Mesendoderm (in vitro differentiated cells): ENCODE measurements around the gene PHLDB1. TPM values are rescaled to one million over a fixed set of nuclear protein-coding genes. Genes with fewer than 3 reads are reported as not detected.

ENCODE experiments used
- DNase-seq: peaks from one replicate; pipeline ENCODE4 v3.0.0; 2013
- H2AK5ac ChIP-seq: 2 replicates; pipeline ENCODE4 v1.6.1; 2013; ENCODE audit warnings: low read length, inconsistent platforms
- H2BK120ac ChIP-seq: 2 replicates; pipeline ENCODE4 v1.6.1; 2013; ENCODE audit warnings: low read depth, mild to moderate bottlenecking, low read length, moderate library complexity, mixed read lengths
- H2BK15ac ChIP-seq: replicated peaks from 2 replicates; pipeline ENCODE4 v1.6.1; 2013; ENCODE audit warnings: low read depth, mild to moderate bottlenecking, moderate library complexity
- H2BK5ac ChIP-seq: 2 replicates; pipeline ENCODE4 v1.6.1; 2013; ENCODE audit warnings: low read length, inconsistent platforms
- H3K18ac ChIP-seq: 2 replicates; pipeline ENCODE4 v1.6.1; 2013; ENCODE audit warnings: mild to moderate bottlenecking, low read length, mixed read lengths
- H3K23ac ChIP-seq: one replicate; pipeline ENCODE4 v1.6.1; 2013; ENCODE audit warnings: low read length
- H3K27ac ChIP-seq: 2 replicates; pipeline ENCODE4 v1.5.1; 2013; ENCODE audit warnings: low read depth, mild to moderate bottlenecking, inconsistent platforms, low read length, moderate library complexity
- H3K27me3 ChIP-seq: 2 replicates; pipeline ENCODE4 v1.6.1; 2013; ENCODE audit warnings: low read length, control low read depth, mild to moderate bottlenecking, inconsistent platforms; ENCODE audit not compliant: insufficient read depth, poor library complexity
- H3K36me3 ChIP-seq: 2 replicates; pipeline ENCODE4 v1.6.1; 2013; ENCODE audit warnings: low read length, inconsistent platforms; ENCODE audit not compliant: control insufficient read depth, insufficient read depth
- H3K4ac ChIP-seq: one replicate; pipeline ENCODE4 v1.6.1; 2013; ENCODE audit warnings: low read depth, mild to moderate bottlenecking, low read length, moderate library complexity
- H3K4me1 ChIP-seq: 2 replicates; pipeline ENCODE4 v1.6.1; 2013; ENCODE audit warnings: low read depth, low read length, inconsistent platforms; ENCODE audit not compliant: control insufficient read depth
- H3K4me2 ChIP-seq: 2 replicates; pipeline ENCODE4 v1.6.1; 2013; ENCODE audit warnings: low read length
- H3K4me3 ChIP-seq: 2 replicates; pipeline ENCODE4 v1.5.1; 2013; ENCODE audit warnings: mild to moderate bottlenecking, low read length
- H3K56ac ChIP-seq: one replicate; pipeline ENCODE4 v1.6.1; 2013; ENCODE audit warnings: low read length
- H3K79me1 ChIP-seq: 2 replicates; pipeline ENCODE4 v1.6.1; 2013; ENCODE audit warnings: low read length, inconsistent platforms
- H3K79me2 ChIP-seq: 2 replicates; pipeline ENCODE4 v1.6.1; 2013; ENCODE audit warnings: mild to moderate bottlenecking, low read length; ENCODE audit not compliant: control insufficient read depth, insufficient read depth
- H3K9ac ChIP-seq: 2 replicates; pipeline ENCODE4 v1.6.1; 2013; ENCODE audit warnings: low read length, inconsistent platforms
- H4K5ac ChIP-seq: one replicate; pipeline ENCODE4 v1.6.1; 2013; ENCODE audit warnings: low read length
- H4K8ac ChIP-seq: one replicate; pipeline ENCODE4 v1.6.1; 2013; ENCODE audit warnings: low read depth, mild to moderate bottlenecking, control low read depth, low read length, moderate library complexity
- WGBS: extraction: QIAGEN DNeasy Blood & Tissue Kit; methylation state at CpG from one replicate; pipeline ENCODE4 v1.1.7; 2013; ENCODE audit warnings: low lambda C conversion rate, missing lambda C conversion rate; ENCODE audit not compliant: insufficient coverage; ENCODE audit errors: extremely low coverage; 5-methylcytosine and 5-hydroxymethylcytosine counted together
- polyA plus RNA-seq, 2 experiments: library from polyadenylated mRNA; stranded (reverse); fragments of 200-250 nt; gene quantifications; one replicate each; pipeline ENCODE4 v1.2.3, GENCODE V29; 2013

Gene PHLDB1
- polyA plus RNA-seq (2013, experiment 1 of 2), result 35.1 TPM
- polyA plus RNA-seq (2013, experiment 2 of 2), result 34.9 TPM

DNA sequence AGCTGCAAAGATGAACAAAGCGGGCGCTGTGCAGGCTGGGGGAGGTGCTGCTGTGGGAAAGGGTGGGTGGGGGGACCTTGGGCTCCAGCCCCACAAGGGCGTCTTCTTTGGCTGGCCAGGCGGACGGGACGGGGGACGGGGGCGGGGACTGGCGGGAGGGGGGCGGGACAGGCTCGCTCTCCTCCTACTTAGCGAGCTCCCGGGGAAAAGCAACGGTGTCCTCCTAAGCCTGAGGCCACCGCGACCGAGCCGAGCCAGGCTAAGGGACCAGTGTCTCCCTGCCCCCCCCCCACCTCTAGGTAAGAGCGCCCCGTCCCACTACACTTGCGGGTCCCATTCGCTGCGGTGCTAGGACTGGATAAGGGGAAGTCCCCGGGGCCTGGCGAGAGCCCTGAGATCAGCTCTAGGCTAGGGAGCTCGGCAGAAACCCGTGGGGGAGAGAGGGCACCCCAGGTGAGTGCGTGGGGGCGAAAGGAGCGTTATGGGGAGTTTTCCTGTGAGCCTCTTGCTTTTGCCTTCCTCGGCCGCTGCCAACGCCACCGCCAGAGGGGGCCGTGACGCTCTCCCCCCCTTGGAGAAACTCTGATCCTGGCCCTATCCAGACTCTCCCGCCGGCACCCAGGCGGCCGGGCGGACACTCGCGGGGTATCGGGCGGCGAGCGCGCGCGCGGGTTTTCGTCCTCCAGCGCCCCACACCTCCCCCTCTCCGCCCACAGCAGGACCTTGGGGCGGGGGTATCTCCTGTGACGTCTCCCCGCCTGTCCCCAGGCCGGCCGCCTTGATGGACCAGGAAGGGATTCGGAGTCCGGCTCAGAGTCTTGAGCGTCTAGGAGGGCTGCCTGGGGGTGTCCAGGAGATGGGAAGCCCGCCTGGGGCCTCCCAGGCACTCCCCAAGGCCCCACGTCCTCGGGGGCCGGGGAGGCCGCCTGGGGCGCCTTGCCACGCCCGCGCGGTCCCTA is at the start of gene PHLDB1:
TSS of gene PHLDB1 (plus strand) at position 215 of the 959 bp plus-strand sequence. CDS start 6,222 bp downstream, outside the sequence.
- Histone ChIP-seq H3K4me3 (peak within 1 kb of the TSS; percentile 25), H3K23ac (peak within 1 kb of the TSS; percentile 24), H3K27ac (no peak within 1 kb of the TSS), H3K4me2 (peak within 1 kb of the TSS; percentile 64), H2AK5ac (no peak within 1 kb of the TSS), H2BK120ac (no peak within 1 kb of the TSS), H3K36me3 (no peaks in the 10 kb centered on the region), H3K79me2 (no peaks in the 10 kb centered on the region), H3K4ac (no peak within 1 kb of the TSS), H3K27me3 (peaks cover 38% of the 10 kb centered on the region), H3K9ac (peak within 1 kb of the TSS; percentile 59), H3K18ac (no peak within 1 kb of the TSS), H3K79me1 (no peaks in the 10 kb centered on the region), H4K8ac (no peak within 1 kb of the TSS), H2BK15ac (no peak within 1 kb of the TSS), H3K56ac (peak within 1 kb of the TSS; percentile 49), H4K5ac (no peak within 1 kb of the TSS), H3K4me1 (peaks cover 4% of the 10 kb centered on the region), H2BK5ac (no peak within 1 kb of the TSS)
- WGBS, result no CpG with 5 or more reads among the region's 72 CpGs
- peak; percentile 54 for DNase-seq

DNA sequence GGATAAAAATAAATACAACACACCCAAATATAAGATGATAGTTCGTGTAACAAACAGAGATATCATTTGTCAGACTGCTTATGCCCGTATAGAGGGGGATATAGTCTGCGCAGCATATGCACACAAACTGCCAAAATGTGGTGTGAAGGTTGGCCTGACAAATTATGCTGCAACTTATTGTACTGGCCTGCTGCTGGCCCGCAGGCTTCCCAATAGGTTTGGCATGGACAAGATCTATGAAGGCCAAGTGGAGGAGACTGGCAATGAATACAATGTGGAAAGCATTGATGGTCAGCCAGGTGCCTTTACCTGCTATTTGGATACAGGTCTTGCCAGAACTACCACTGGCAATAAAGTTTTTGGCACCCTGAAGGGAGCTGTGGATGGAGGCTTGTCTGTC is 46.6 kb upstream of the PHLDB1 start:
- WGBS, result no CpG with 5 or more reads among the region's 4 CpGs
- Histone ChIP-seq H3K79me1 (no peaks in the 10 kb centered on the region), H4K8ac (no peak overlapping the region)

DNA sequence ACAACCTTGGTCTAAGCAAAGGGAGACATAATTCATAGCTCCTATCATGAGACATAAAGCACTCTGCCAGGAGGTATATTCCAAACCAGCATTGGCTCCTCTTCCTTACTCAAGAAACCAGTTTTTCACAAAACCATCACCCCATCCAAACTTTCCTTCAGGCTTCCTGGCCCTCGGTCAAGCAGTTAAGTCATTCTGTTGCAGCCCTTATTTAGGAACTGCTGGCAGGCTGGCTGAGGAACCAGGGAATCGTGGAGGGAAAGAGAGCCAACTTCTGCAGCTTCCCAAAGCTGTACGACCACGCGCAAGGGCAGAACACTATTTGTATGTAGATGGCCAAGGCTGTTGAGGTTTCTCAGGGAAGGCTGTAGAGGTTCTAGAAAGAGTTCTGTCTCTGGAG is 42.4 kb upstream of the PHLDB1 start:
- Histone ChIP-seq H4K5ac (no peak overlapping the region), H2BK120ac (no peak overlapping the region), H3K23ac (no peak overlapping the region), H4K8ac (no peak overlapping the region), H2AK5ac (no peak overlapping the region), H2BK5ac (no peak overlapping the region), H3K18ac (no peak overlapping the region), H3K9ac (no peak overlapping the region), H3K27me3 (no peaks in the 10 kb centered on the region), H3K79me1 (no peaks in the 10 kb centered on the region), H2BK15ac (no peak overlapping the region), H3K4me2 (no peak overlapping the region), H3K4me1 (no peaks in the 10 kb centered on the region), H3K4me3 (no peak overlapping the region), H3K36me3 (no peaks in the 10 kb centered on the region), H3K4ac (peak overlapping the region; percentile 22), H3K27ac (no peak overlapping the region), H3K79me2 (no peaks in the 10 kb centered on the region), H3K56ac (no peak overlapping the region)
- DNase-seq, result no peak
- no CpG with 5 or more reads among the region's 5 CpGs for WGBS

More for the DNA sequence above, 46.6 kb upstream of the PHLDB1 start:
- Histone ChIP-seq H3K27ac (no peak overlapping the region), H4K5ac (no peak overlapping the region), H3K4me1 (no peaks in the 10 kb centered on the region), H3K79me2 (no peaks in the 10 kb centered on the region), H3K4me3 (no peak overlapping the region), H2BK15ac (no peak overlapping the region), H3K27me3 (no peaks in the 10 kb centered on the region), H3K9ac (no peak overlapping the region), H3K56ac (no peak overlapping the region), H3K18ac (no peak overlapping the region), H3K4me2 (no peak overlapping the region), H2AK5ac (no peak overlapping the region), H3K36me3 (no peaks in the 10 kb centered on the region), H3K23ac (no peak overlapping the region), H3K4ac (no peak overlapping the region), H2BK120ac (no peak overlapping the region), H2BK5ac (no peak overlapping the region)
- DNase-seq, result no peak

DNA sequence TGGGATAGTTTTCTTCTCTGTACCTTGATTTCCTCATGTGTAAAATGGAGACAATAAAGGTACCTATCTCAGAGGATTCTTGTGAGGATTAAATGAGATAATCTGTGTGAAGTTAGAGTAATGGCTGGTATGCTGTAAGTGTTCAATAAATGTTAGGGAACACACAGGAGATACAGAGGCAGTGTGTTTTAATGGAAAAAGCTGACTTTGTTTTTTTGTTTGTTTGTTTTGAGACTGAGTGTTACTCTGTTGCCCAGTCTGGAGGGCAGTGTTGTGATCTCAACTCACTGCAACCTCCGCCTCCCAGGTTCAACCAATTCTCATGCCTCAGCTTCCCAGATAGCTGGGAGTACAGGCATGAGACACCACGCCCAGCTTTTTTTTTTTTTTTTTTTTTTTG is 37.7 kb upstream of the PHLDB1 start:
- H3K79me2 ChIP-seq, result peaks cover 18% of the 10 kb centered on the region
- no peak overlapping the region for H4K5ac ChIP-seq
- no peak overlapping the region for H3K18ac ChIP-seq
- no peaks in the 10 kb centered on the region for H3K27me3 ChIP-seq
- H2AK5ac ChIP-seq, result no peak overlapping the region
- no peak overlapping the region for H4K8ac ChIP-seq
- no peak overlapping the region for H3K4ac ChIP-seq
- no peaks in the 10 kb centered on the region for H3K4me1 ChIP-seq
- no peak overlapping the region for H3K23ac ChIP-seq
- no peak overlapping the region for H3K4me3 ChIP-seq
- no peak for DNase-seq
- H2BK120ac ChIP-seq, result no peak overlapping the region
- no peak overlapping the region for H2BK5ac ChIP-seq
- H3K27ac ChIP-seq, result no peak overlapping the region
- WGBS, result no CpG with 5 or more reads among the region's 2 CpGs
- no peak overlapping the region for H3K56ac ChIP-seq
- H3K4me2 ChIP-seq, result no peak overlapping the region
- H3K79me1 ChIP-seq, result peaks cover 3% of the 10 kb centered on the region
- H2BK15ac ChIP-seq, result no peak overlapping the region
- no peak overlapping the region for H3K9ac ChIP-seq
- H3K36me3 ChIP-seq, result no peaks in the 10 kb centered on the region

DNA sequence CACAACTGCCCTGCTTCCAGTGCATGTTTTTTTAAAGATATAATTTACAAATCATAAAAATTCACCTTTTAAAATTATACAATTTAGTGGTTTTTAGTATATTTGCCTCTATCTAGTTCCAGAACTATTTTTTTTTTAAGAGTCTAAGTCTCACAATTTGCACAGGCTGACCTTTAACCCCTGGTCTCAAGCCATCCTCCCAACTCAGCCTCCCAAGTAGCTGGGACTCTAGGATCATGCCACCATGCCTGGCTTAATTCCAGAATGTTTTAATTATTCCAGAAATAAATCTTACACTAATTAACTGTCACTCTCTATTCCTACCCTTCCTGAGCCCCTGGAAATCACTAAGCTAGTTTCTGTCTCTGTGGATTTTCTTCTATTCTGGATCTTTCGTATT is 36.6 kb upstream of the PHLDB1 start:
- Histone ChIP-seq H3K27me3 (no peaks in the 10 kb centered on the region), H3K4me1 (no peaks in the 10 kb centered on the region)
- no CpG with 5 or more reads among the region's 1 CpG for WGBS

More for the DNA sequence above, 36.6 kb upstream of the PHLDB1 start:
- Histone ChIP-seq H3K4ac (no peak overlapping the region), H4K8ac (no peak overlapping the region), H4K5ac (no peak overlapping the region), H3K18ac (no peak overlapping the region), H2AK5ac (no peak overlapping the region), H3K23ac (no peak overlapping the region), H2BK15ac (no peak overlapping the region), H3K9ac (no peak overlapping the region), H3K79me2 (peaks cover 27% of the 10 kb centered on the region), H2BK5ac (no peak overlapping the region), H3K4me3 (no peak overlapping the region), H3K36me3 (no peaks in the 10 kb centered on the region), H3K27ac (no peak overlapping the region), H3K56ac (no peak overlapping the region), H3K79me1 (peaks cover 3% of the 10 kb centered on the region), H2BK120ac (no peak overlapping the region), H3K4me2 (no peak overlapping the region)
- DNase-seq, result no peak
